HG02840 (cell line): Measurements from ENCODE around the gene U2AF1L4.

Source experiments
- ATAC-seq: cut with Tn5 transposase; IDR thresholded peaks from one replicate; pipeline ENCODE4 v1.9.1; 2021; ENCODE audit warnings: mild to moderate bottlenecking, moderate library complexity, moderate number of reproducible peaks; ENCODE audit not compliant: unreplicated experiment, low FRiP score

The U2AF1L4 gene

DNA sequence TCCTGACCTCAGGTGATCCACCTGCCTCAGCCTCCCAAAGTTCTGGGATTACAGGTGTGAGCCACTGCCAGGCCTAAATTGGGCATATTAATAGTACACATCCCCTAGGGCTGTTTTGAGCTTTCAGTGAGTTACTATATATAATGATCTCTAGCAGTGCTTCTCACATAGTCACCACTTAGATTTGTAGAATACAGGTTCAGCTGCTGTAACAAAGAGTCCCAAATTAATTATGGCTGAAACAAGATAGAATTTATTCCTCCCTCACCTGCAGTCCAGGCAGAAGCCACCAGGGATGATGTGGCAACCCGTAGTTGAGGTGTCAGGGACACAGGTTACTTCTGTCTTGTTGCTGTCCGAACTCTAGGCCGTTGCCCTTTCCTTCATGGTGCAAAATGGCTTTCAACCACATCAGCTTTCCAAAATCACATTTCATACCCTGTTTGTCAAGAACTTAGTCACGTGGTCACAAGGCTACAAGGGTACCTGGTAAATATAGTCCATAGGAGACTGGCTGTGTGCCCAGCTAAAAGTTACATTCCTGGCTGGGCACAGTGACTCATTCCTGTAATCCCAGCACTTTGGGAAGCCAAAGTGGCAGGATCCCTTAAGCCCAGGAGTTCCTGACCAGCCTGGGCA lies 15.6 kb upstream of the U2AF1L4 start:
- ATAC-seq, result no peak

- no peak for ATAC-seq
These were observed 14.5 kb upstream of the U2AF1L4 start for GRCh38 chr19:35759697-35760096.

DNA sequence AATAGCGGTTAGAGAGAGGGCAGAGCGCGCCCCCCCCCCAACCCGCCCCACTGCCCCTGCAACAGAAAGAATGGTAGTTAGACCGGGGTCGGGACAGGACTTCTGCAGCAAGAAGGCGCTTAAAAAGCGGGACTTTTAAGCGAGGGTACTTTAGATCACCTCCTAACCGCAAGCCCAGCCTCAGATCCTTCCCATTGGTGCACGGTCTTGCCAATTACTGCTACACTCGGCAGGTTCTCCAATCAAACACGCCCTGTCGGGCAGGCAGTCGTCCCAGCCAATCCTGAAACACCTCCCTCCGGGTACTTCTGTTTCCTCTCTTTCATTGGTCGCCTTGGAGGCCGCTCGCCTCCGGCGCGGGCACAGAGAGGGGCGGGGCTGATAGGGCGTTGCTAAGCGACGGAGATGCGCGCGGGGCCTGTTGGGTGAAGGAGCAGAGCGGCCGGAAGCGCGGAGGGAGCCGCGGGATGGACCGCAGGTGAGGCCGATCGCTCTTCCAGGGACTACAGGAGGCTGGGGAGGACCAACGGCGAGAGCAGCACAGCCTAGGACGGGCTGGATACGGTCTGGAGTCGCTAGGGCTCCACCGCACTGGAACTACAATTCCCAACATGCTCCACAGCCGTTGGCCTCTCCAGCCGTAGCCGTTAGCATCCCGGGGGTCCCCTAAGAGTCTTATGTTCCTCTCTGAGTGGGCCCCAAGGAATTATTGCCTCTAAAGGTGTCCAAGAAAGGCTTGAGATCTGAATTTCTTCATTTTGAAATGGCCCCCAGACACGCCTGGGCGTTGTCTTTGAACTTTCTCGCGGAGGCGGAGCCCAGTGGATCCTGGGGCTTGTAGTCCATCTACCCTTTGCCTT lies 12.8 kb upstream of the U2AF1L4 start, which contains the start of gene PROSER3:
TSS of gene PROSER3 (plus strand) at position 428 of the 860 bp plus-strand sequence. CDS start at position 468, 40 bp downstream.
- ATAC-seq, result peak; percentile 93

- no peak for ATAC-seq
These were observed 12.1 kb upstream of the U2AF1L4 start for GRCh38 chr19:35757231-35757748.

- no peak for ATAC-seq
These were observed 11.4 kb upstream of the U2AF1L4 start, which contains the start of gene HSPB6 for GRCh38 chr19:35756377-35757230. Gene HSPB6 (minus strand): TSS chr19:35757029. CDS start chr19:35757008, 21 bp downstream.

DNA sequence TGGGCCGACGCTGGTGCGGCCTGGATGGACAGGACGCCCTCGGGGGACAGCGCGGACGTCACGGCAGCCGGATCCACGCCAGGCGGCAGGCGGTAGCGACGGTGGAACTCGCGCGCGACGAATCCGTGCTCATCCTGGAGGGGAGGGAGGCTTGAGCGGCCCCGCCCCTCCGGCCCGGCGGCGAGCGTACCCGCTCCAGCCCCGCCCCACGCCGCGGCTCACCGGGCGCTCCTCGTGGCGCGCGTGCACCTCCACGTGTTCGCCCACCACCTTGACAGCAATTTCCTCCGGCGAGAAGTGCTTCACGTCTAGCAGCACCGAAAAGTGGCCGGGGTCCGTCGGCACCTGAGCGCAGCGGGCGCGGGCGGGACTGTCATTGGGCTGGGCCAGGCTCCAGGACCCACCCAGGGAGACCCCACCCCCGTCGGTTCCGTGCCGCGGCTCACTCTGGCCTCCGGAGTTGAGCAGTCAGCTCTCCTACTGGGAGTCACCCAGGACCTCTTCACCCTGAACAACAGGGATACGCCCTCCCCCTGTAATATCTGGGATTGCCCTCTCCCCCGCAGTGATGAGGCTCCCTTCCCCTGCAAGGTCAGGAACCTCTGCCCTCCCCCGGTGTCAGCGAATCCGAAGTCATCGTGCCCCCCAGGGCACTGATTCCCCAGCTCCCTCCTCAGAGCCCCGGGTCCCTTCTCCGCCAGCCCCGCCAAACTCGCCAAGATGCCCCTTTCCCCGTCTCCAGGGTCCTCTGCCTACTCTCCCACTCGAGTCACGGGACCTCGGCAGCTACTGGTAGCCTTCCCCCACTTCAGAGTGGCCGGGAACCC lies 10.5 kb upstream of the U2AF1L4 start:
- ATAC-seq, result no peak

GRCh38 chr19:35755131-35755549 lies 9.9 kb upstream of the U2AF1L4 start:
- no peak for ATAC-seq

DNA sequence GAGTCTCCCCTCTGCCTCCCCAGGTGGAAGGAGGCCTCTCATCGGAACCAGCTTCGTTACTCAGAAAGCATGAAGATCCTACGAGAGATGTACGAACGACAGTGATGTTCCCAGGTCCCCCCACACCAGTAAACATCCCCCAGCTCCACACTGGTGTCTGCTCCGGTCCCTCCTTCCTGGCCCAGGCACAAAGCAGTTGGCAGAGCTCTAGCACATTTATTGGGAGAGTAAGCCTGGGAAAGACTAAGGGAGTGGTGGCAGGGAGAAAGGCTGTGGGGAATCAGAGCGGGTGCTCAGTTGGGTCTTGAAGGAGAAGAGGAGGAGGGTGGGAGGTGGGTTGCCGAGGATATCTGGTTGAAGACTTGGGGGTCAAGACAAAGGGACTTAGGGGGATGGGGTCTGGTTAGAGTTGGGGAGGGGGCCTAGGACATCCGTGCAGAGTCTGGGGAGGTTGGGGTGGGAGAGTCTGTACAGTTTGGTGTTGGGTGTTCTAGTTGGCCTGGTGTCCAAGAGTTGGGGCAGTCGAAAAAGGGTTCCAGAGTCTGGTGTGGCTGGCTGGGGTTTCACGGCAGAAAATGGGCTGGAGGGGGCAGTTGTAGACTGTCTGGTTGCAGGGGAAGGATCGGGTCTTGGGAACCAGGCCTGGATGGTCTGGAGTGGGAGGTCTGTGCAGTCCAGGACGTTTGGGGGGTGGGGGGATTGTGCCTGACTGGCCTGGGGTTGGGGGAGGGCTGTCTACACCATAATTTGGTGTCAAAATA lies 9.3 kb upstream of the U2AF1L4 start:
- no peak for ATAC-seq

DNA sequence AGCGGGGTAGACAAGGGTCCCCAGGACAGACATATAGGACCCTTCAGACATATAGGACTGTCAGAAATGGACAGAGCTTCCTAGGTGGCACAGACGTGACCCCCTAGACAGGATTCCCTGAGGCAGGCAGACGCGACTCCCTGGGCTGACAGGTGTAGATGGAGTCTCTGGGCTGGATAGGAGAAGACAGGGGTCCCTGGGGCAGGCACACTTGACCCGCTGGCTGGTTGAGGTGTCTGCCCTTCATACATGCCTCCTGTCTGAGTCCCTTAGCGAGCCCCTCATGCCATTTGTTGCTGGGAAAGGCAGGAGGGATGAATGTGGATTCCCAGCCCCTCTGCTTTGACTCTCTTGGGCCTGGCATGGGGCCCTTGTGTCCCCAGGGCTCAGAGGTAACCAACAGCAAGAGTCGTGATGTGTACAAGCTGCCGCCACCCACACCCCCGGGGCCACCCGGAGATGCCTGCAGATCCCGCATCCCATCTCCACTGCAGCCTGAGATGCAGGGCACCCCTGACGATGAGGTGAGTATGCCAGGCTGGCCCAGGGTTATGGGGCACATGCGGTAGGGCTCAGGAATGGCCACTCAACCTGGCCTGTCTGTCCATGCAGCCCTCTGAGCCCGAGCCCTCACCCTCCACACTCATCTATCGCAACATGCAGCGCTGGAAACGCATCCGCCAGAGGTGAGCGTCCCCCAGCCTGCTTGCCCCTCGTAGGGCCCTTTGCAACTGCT lies 8.6 kb upstream of the U2AF1L4 start:
- no peak for ATAC-seq

- no peak for ATAC-seq
These were observed 7.6 kb upstream of the U2AF1L4 start for GRCh38 chr19:35752746-35753350.

- ATAC-seq, result no peak
These were observed 6.9 kb upstream of the U2AF1L4 start for GRCh38 chr19:35751839-35752745.

DNA sequence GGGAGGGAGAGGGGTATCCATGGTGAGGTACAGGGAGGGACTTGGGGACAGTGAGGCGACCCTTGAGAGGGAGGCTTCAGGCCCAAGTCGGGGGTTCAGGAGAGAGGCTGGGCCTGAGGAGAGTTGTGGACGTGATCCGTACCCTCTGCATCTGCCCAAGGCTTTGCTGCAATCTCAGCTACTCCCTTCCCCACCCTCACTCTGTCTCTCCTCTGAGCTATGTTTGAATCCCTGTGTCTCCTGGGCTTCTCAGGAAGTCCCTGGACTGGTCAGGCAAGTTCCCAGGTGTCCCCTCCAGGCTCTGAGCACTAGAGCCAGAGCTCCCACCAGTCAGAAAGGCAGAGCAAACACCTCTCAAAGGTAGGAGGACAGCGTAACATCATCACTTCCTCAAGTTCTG lies 4.9 kb upstream of the U2AF1L4 start:
- no peak for ATAC-seq

DNA sequence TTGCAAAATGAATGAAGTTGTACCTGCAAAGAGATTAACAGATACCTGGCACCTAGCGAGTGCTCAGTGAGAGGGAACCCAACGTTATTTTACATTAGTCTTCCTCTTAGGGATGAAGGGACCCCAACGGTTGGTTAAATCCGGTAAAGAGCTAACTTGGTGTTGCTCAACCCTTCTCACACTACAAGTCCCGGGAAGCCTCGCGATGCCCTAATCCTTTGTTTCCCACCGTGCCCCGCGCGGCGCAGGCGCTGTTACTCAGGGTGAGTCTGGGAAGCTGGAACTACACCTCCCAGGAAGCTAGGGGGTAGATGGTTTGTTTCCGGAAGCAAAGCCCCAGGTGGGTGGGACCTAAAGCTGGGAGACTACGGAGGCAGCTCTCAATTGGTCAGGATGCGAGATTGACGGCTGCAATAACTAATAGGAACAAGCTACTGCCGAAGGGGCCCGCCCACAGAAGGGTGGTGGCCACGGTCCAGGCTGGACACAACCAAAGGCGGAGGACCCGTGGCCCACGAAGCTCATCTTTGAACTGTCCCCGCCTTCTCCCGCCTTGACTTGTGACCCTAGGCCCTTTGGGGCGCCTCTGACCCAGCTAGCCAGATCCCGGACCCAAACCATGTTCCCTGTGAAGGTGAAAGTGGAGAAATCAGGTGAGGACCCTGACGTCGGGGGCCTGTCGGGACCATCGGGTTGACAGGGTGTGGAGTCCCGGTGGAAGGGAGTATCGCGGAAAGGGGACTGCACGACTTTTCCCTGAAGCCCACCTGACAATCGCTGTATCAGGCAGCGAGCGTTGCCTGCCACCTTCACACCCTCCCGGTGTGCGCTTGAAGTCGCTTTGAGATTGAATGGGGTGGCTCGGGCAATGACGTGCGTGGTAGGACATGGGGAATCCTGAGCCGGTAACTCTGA lies 3.1 kb upstream of the U2AF1L4 start, which contains the start of gene LIN37:
TSS of gene LIN37 (plus strand) at position 471 of the 915 bp plus-strand sequence. CDS start at position 620, 149 bp downstream.
- peak; percentile 63 for ATAC-seq

DNA sequence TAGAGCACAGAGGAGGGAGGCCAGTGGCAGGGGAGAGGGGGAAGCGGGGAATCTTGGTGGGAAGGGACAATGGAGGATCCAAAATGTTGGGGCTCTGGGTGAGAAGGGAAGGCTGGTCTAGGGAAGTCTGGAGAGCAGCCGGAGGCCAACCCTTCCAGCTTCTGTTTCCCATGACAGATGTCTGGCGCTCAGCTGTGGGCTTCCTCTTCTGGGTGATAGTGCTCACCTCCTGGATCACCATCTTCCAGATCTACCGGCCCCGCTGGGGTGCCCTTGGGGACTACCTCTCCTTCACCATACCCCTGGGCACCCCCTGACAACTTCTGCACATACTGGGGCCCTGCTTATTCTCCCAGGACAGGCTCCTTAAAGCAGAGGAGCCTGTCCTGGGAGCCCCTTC lies 1.3 kb upstream of the U2AF1L4 start:
- no peak for ATAC-seq

DNA sequence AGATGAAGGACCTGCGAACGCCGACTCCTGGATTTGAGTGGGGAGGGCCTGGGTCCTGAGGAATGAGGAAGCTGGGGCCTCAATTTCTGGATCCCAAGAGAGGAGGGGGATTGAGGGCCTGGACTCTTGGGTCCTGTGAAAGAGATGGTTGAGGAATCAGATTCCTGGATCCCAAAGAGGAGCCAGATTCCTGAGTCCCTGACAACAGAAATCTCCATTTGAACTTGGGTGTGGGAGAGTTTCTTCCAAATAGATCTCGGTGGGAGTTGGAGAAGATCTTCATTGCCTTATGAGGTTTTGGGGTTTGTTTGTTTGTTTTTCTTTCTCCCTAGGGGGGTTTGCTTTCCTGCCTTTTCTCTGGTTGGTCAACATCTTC lies 857 bp upstream of the U2AF1L4 start:
- ATAC-seq, result no peak
